CD14-positive monocyte (primary cell): ENCODE measurements around the gene SFRP5. TPM values are rescaled to one million over a fixed set of nuclear protein-coding genes. Genes with fewer than 3 reads are reported as not detected.

Experiments
- DNase-seq, 3 donors: peaks; one replicate each; pipeline ENCODE4 v3.0.0-alpha.2; 2011 to 2022
- H2AFZ ChIP-seq: 2 replicates; pipeline ENCODE4 v1.6.0; 2012; ENCODE audit warnings: mild to moderate bottlenecking, low read depth, low read length, inconsistent platforms; ENCODE audit not compliant: insufficient read depth, poor library complexity, severe bottlenecking
- H3K27ac ChIP-seq, 2 donors: 1 replicate in 1 of 2; 2 replicates in 1 of 2; pipeline ENCODE4 v1.5.1; 2012 to 2013; ENCODE audit warnings: low read length in 2 of 2, control low read depth in 1 of 2, inconsistent platforms in 1 of 2, low read depth in 1 of 2, mild to moderate bottlenecking in 1 of 2
- H3K27me3 ChIP-seq, 2 donors: one replicate each; pipeline versions ENCODE4 v1.6.0 to v1.6.1; 2011 to 2013; ENCODE audit warnings: low read length in 2 of 2; ENCODE audit not compliant: control insufficient read depth in 2 of 2, insufficient read depth in 2 of 2
- H3K36me3 ChIP-seq, 2 donors: replicated peaks in 1 of 2; 1 replicate in 1 of 2; 2 replicates in 1 of 2; pipeline versions ENCODE4 v1.5.1 to v1.6.1; 2012 to 2013; ENCODE audit warnings: low read length in 2 of 2, control low read depth in 1 of 2, inconsistent platforms in 1 of 2, mild to moderate bottlenecking in 1 of 2; ENCODE audit not compliant: insufficient read depth in 2 of 2, control insufficient read depth in 1 of 2
- H3K4me1 ChIP-seq, 2 donors: 1 replicate in 1 of 2; 2 replicates in 1 of 2; pipeline versions ENCODE4 v1.5.1 to v1.6.1; 2012 to 2013; ENCODE audit warnings: low read length in 2 of 2, control low read depth in 1 of 2, inconsistent platforms in 1 of 2, mild to moderate bottlenecking in 1 of 2, moderate library complexity in 1 of 2; ENCODE audit not compliant: insufficient read depth in 2 of 2, control insufficient read depth in 1 of 2
- H3K4me2 ChIP-seq: replicated peaks from 2 replicates; pipeline ENCODE3; 2012; ENCODE audit warnings: low read length, moderate library complexity, mild to moderate bottlenecking; ENCODE audit not compliant: poor library complexity, severe bottlenecking; ENCODE audit errors: extremely low read depth
- H3K4me3 ChIP-seq, 3 experiments: fragments of 200-600 bp in 1 of 3; sonication (generic) in 1 of 3; replicated peaks in 1 of 3; 1 replicate in 2 of 3; 2 replicates in 1 of 3; pipeline ENCODE4 v1.5.1; 2011 to 2013; ENCODE audit warnings: low read length in 3 of 3, mild to moderate bottlenecking in 3 of 3, control low read depth in 2 of 3, low read depth in 2 of 3, inconsistent platforms in 1 of 3, moderate library complexity in 1 of 3
- H3K79me2 ChIP-seq: 2 replicates; pipeline ENCODE4 v1.6.0; 2012; ENCODE audit warnings: mild to moderate bottlenecking, control low read depth, inconsistent platforms, low read length, moderate library complexity; ENCODE audit not compliant: insufficient read depth
- H3K9ac ChIP-seq: 2 replicates; pipeline ENCODE4 v1.6.0; 2017; ENCODE audit warnings: low read length, mild to moderate bottlenecking; ENCODE audit not compliant: insufficient read depth, poor library complexity, severe bottlenecking
- H3K9me3 ChIP-seq, 2 donors: replicated peaks in 1 of 2; 1 replicate in 1 of 2; 2 replicates in 1 of 2; pipeline versions ENCODE4 v1.5.1 to v1.6.1; 2012 to 2013; ENCODE audit warnings: low read length in 2 of 2, control low read depth in 1 of 2; ENCODE audit not compliant: control insufficient read depth in 1 of 2, insufficient read depth in 1 of 2
- H4K20me1 ChIP-seq: 2 replicates; pipeline ENCODE4 v1.6.0; 2012; ENCODE audit warnings: mild to moderate bottlenecking, low read length, control low read depth, moderate library complexity; ENCODE audit not compliant: insufficient read depth
- H3K27ac Mint-ChIP-seq, 7 donors: one replicate each; pipeline ENCODE4 v1.8.0; 2020; ENCODE audit warnings: mild to moderate bottlenecking in 7 of 7, mixed read lengths in 7 of 7, moderate library complexity in 6 of 7, inconsistent platforms in 2 of 7
- H3K27me3 Mint-ChIP-seq, 3 donors: one replicate each; pipeline ENCODE4 v1.8.0; 2021 to 2022; ENCODE audit warnings: low read depth in 3 of 3, mild to moderate bottlenecking in 3 of 3, mixed read lengths in 3 of 3, moderate library complexity in 3 of 3, inconsistent platforms in 1 of 3
- H3K36me3 Mint-ChIP-seq, 2 donors: one replicate each; pipeline ENCODE4 v1.8.0; 2020; ENCODE audit warnings: mixed read lengths in 2 of 2, inconsistent platforms in 1 of 2, mild to moderate bottlenecking in 1 of 2
- H3K4me1 Mint-ChIP-seq: one replicate; pipeline ENCODE4 v1.8.0; 2020; ENCODE audit warnings: mild to moderate bottlenecking, mixed read lengths
- H3K4me3 Mint-ChIP-seq, 2 donors: one replicate each; pipeline ENCODE4 v1.8.0; 2020; ENCODE audit warnings: mild to moderate bottlenecking in 2 of 2, mixed read lengths in 2 of 2, moderate library complexity in 1 of 2
- H3K9me3 Mint-ChIP-seq, 7 donors: one replicate each; pipeline ENCODE4 v1.8.0; 2020 to 2022; ENCODE audit warnings: mixed read lengths in 7 of 7, mild to moderate bottlenecking in 6 of 7, moderate library complexity in 6 of 7, inconsistent platforms in 2 of 7
- WGBS: methylation state at CpG from one replicate; pipeline ENCODE4 v1.1.5; 2013; ENCODE audit warnings: missing lambda C conversion rate; ENCODE audit not compliant: insufficient coverage; 5-methylcytosine and 5-hydroxymethylcytosine counted together
- intact Hi-C, 2 donors: fragments of 100-400 bp; cut with micrococcal nuclease; formaldehyde crosslinking; loops; one replicate each; pipeline versions ENCODE4 v1.15.0 to v1.15.1; 2023
- polyA plus RNA-seq, 3 donors: library from polyadenylated mRNA; depleted of rRNA in 1 of 3; unstranded in 2 of 3; stranded (reverse) in 1 of 3; fragments of 300-500 nt in 2 of 3; fragments of >200 nt in 1 of 3; fragmentation: Illumina TruSeq in 2 of 3; gene quantifications; 1 replicate in 2 of 3; 2 replicates in 1 of 3; pipeline ENCODE4 v1.2.3, GENCODE V29; 2012 to 2021
- TF ChIP-seq, protein P1 (sequence below): fragments of 200-600 bp; IDR thresholded peaks from one replicate; pipeline ENCODE4 v1.8.0; 2022; ENCODE audit warnings: antibody characterized with exemption, mild to moderate bottlenecking

Gene SFRP5
- polyA plus RNA-seq, 3 donors = not detected

DNA sequence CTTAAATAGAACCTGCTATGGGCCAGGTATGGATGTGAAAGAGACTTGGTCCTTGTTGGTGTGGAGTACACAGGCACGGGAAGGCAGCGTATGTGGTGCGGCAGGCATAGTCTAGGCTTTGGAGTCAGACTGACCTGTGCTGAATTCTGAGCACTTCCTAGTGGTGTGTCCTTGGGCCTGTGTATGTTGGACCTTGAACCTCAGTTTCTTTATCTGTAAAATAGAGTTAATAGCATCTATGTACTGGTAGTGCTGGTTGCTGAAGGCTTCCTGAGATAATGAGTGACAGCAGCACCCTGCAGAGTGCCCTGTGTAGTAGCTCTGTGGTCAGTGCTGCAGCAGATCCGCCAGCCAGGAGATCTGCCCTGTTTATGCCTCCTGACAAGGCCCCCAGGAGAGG, 5.3 kb upstream of the SFRP5 start:
- Histone ChIP-seq H2AFZ (no peak overlapping the region), H3K9me3 (peaks cover 0 to 5% of the 10 kb centered on the region in 2 donors), H3K9ac (no peak overlapping the region), H3K27me3 (peaks cover 12 to 17% of the 10 kb centered on the region in 2 donors), H3K36me3 (no peaks in the 10 kb centered on the region), H3K27ac (no peak overlapping the region), H3K4me3 (no peak overlapping the region), H3K4me2 (no peak overlapping the region), H3K79me2 (no peaks in the 10 kb centered on the region), H3K4me1 (no peaks in the 10 kb centered on the region), H4K20me1 (no peaks in the 10 kb centered on the region)
- TF ChIP-seq, protein P1, sequence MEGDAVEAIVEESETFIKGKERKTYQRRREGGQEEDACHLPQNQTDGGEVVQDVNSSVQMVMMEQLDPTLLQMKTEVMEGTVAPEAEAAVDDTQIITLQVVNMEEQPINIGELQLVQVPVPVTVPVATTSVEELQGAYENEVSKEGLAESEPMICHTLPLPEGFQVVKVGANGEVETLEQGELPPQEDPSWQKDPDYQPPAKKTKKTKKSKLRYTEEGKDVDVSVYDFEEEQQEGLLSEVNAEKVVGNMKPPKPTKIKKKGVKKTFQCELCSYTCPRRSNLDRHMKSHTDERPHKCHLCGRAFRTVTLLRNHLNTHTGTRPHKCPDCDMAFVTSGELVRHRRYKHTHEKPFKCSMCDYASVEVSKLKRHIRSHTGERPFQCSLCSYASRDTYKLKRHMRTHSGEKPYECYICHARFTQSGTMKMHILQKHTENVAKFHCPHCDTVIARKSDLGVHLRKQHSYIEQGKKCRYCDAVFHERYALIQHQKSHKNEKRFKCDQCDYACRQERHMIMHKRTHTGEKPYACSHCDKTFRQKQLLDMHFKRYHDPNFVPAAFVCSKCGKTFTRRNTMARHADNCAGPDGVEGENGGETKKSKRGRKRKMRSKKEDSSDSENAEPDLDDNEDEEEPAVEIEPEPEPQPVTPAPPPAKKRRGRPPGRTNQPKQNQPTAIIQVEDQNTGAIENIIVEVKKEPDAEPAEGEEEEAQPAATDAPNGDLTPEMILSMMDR = no peak
- H3K9me3 Mint-ChIP-seq = peaks cover 0 to 3% (median 2%) of the 10 kb centered on the region in 7 donors
- DNase-seq = no peak
- peaks cover 27 to 36% (median 31%) of the 10 kb centered on the region in 3 donors for H3K27me3 Mint-ChIP-seq
- peaks cover 1% of the 10 kb centered on the region for H3K4me1 Mint-ChIP-seq
- WGBS = 91% methylated on average over 4 of the region's 4 CpGs
- intact Hi-C loops = no loop called here
- peak overlapping the region in 1 of 7 donors; percentile 46 for H3K27ac Mint-ChIP-seq
- peaks cover 0 to 1% of the 10 kb centered on the region in 2 donors for H3K36me3 Mint-ChIP-seq
- no peak overlapping the region for H3K4me3 Mint-ChIP-seq

DNA sequence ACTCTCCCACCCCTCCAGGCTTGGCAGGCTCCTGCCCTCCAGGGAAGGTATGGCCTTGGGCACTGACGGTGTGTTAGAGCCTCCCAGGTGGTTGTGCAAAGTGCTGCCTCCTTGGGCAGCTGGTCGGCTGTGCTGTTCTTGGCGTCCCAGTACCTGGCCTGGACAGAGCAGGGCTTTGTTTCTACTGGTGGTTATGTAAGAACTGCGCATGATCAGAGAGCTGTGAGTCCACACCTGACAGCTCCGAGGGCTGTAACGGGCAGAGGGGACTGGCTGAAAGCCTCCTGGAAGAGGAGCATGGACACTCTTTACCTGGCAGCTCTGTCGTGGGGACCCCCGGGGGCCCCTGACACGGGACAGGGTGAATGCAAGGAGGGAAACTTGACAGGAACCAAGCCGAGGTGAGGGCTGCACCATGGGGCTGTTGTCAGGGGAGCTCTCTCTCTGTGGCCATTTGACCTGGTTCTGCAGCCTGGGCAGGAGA, 3.1 kb upstream of the SFRP5 start:
- intact Hi-C loops = no loop called here
- no peak for DNase-seq
- Histone ChIP-seq H3K9me3 (peaks cover 0 to 7% of the 10 kb centered on the region in 2 donors), H3K27ac (no peak overlapping the region), H4K20me1 (no peaks in the 10 kb centered on the region), H3K36me3 (no peaks in the 10 kb centered on the region), H2AFZ (no peak overlapping the region), H3K4me2 (no peak overlapping the region), H3K27me3 (peaks cover 24 to 34% of the 10 kb centered on the region in 2 donors), H3K4me3 (no peak overlapping the region), H3K79me2 (no peaks in the 10 kb centered on the region), H3K9ac (no peak overlapping the region), H3K4me1 (peaks cover 3 to 14% of the 10 kb centered on the region in 2 donors)
- Mint-ChIP-seq H3K9me3 (peaks cover 0 to 8% (median 4%) of the 10 kb centered on the region in 7 donors), H3K27me3 (peaks cover 42 to 53% (median 49%) of the 10 kb centered on the region in 3 donors), H3K36me3 (peaks cover 0 to 3% of the 10 kb centered on the region in 2 donors), H3K4me1 (peaks cover 17% of the 10 kb centered on the region), H3K27ac (no peak overlapping the region), H3K4me3 (no peak overlapping the region)
- TF ChIP-seq, protein P1 = no peak
- 70% methylated on average over 8 of the region's 10 CpGs for WGBS
